Measurements from ENCODE around the gene SEC14L1. TPM values are rescaled to one million over a fixed set of nuclear protein-coding genes. Genes with fewer than 3 reads are reported as not detected.

The SEC14L1 gene
- total and polyA plus RNA-seq, 2 of the 8 experiments (the other 6 are each of a cell fraction or from before 2014, with no cell fraction given): 27.2 to 74.4 TPM

DNA sequence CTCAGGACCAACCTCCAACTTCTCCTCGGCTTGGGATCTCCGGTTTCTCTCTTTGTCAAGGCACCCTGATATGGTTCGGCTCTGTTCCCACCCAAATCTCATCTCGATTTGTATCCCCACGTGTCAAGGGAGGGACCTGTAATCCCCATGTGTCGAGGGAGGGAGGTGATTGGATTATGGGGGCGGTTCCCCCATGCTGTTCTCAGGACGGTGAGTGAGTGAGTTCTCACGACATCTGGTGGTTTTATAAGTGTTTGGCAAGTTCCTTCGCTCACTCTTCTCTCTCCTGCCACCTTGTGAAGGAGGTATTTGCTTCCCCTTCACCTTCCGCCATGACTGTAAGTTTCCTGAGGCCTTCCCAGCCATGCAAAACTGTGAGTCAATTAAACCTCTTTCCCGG, 117.9 kb downstream of the SEC14L1 start:
- no peak overlapping the region for H4K8ac ChIP-seq (ENCODE audit: extremely low read depth, insufficient read depth, low read length)
- H3K27me3 ChIP-seq (replicated peaks in 1 of 4; ENCODE audit: control insufficient read depth in 3 of 4, extremely low read depth in 1 of 4, insufficient read depth in 3 of 4, low read length in 3 of 4): no peaks in the 10 kb centered on the region
- no peaks in the 10 kb centered on the region for H3K36me3 ChIP-seq (ENCODE audit: control insufficient read depth in 2 of 4, insufficient read depth in 4 of 4, low read length in 3 of 4)
- no peaks in the 10 kb centered on the region for H3K79me2 ChIP-seq (ENCODE audit: control insufficient read depth in 1 of 2, insufficient read depth in 2 of 2, low read length in 2 of 2)
- H3K14ac ChIP-seq (ENCODE audit: insufficient read length): no peak overlapping the region
- DNase-seq (ENCODE audit: low read depth in 1 of 2, low spot score in 2 of 2) (no peak), FAIRE-seq (no peak)
- no peak overlapping the region for H2BK20ac ChIP-seq (ENCODE audit: low read length)
- peaks cover 4 to 10% (median 5%) of the 10 kb centered on the region in 4 experiments; a peak in 6 of 7 replicates for H3K4me1 ChIP-seq (replicated peaks in 1 of 4; ENCODE audit: control insufficient read depth in 3 of 4, insufficient read depth in 4 of 4, low read length in 3 of 4)
- no peak overlapping the region for H4K5ac ChIP-seq (ENCODE audit: insufficient read length, low read depth, low read length)
- H3K27ac ChIP-seq (ENCODE audit: low read depth, low read length): no peak overlapping the region
- no peak overlapping the region for H2BK5ac ChIP-seq (ENCODE audit: low read depth, low read length)
- no peak overlapping the region for H3K18ac ChIP-seq (ENCODE audit: extremely low read depth, low read length)
- no peak overlapping the region for H2AK5ac ChIP-seq (ENCODE audit: low read depth, low read length)
- no peaks in the 10 kb centered on the region for H3K79me1 ChIP-seq (ENCODE audit: low read depth, low read length)
- H2BK12ac ChIP-seq (ENCODE audit: low read depth, low read length): no peak overlapping the region
- no peak overlapping the region for H2BK120ac ChIP-seq (replicated peaks; ENCODE audit: low read depth, low read length)
- WGBS, 2 experiments (ENCODE audit: extremely low coverage in 1 of 2, insufficient coverage in 1 of 2, insufficient read length in 1 of 2, insufficient replicate concordance in 2 of 2, low coverage in 1 of 2, low lambda C conversion rate in 2 of 2, missing lambda C conversion rate in 1 of 2): 89% methylated on average over 11 of the region's 12 CpGs; no CpG with 5 or more reads in 1 of the 2 experiments
- no peak overlapping the region for H3K9ac ChIP-seq (replicated peaks in 1 of 4; ENCODE audit: extremely low read depth in 1 of 4, low read depth in 3 of 4, low read length in 3 of 4)
- H3K56ac ChIP-seq (replicated peaks; ENCODE audit: insufficient read length, low read depth, low read length): no peak overlapping the region
- no peak overlapping the region for H2AFZ ChIP-seq (ENCODE audit: low read length)
- ChIA-PET POLR2A (ENCODE audit: partially characterized antibody) (no interaction called here), CTCF (ENCODE audit: partially characterized antibody) (no interaction called here)
- H2BK15ac ChIP-seq (ENCODE audit: low read length): no peak overlapping the region
- TF ChIP-seq YY1 (IDR thresholded peaks at IDR 0.05; ENCODE audit: low read depth, low read length): no peak
- no peak overlapping the region for H3K23ac ChIP-seq (ENCODE audit: insufficient read length)
- no peak overlapping the region for H3K4me2 ChIP-seq (ENCODE audit: insufficient read depth in 1 of 2, low read depth in 2 of 2, low read length in 2 of 2)
- no peak overlapping the region for H3K4ac ChIP-seq (replicated peaks; ENCODE audit: insufficient read length, low read depth, low read length)
- H3K9me3 ChIP-seq (ENCODE audit: insufficient read depth in 2 of 2, low read depth in 1 of 2, low read length in 1 of 2): no peaks in the 10 kb centered on the region
- H3K23me2 ChIP-seq (ENCODE audit: low read depth, low read length): peaks cover 5% of the 10 kb centered on the region; the same call in 1 of the 2 replicates
- H3K4me3 ChIP-seq (ENCODE audit: extremely low read depth in 1 of 4, insufficient read depth in 2 of 4, low read depth in 3 of 4, low read length in 4 of 4): no peak overlapping the region
- H4K91ac ChIP-seq (replicated peaks; ENCODE audit: insufficient read length, low read length): peak overlapping the region; percentile 30
- H4K20me1 ChIP-seq (replicated peaks in 1 of 2; ENCODE audit: control insufficient read depth in 1 of 2, insufficient read depth in 2 of 2, low read length in 2 of 2): no peaks in the 10 kb centered on the region
